ENCODE results near the gene DDX59.
A peak's percentile ranks its signal among the peaks of the same experiment; 100 is the strongest.

DDX59 gene

GRCh38 chr1:200669314-200670241 lies at the start of gene DDX59:
Gene DDX59, minus strand, starts transcription at chr1:200669907. Its CDS starts 3,167 bp downstream, at chr1:200666740.
- peak; percentile 85 for DNase-seq (ENCODE audit: low read depth, low spot score)

DNA sequence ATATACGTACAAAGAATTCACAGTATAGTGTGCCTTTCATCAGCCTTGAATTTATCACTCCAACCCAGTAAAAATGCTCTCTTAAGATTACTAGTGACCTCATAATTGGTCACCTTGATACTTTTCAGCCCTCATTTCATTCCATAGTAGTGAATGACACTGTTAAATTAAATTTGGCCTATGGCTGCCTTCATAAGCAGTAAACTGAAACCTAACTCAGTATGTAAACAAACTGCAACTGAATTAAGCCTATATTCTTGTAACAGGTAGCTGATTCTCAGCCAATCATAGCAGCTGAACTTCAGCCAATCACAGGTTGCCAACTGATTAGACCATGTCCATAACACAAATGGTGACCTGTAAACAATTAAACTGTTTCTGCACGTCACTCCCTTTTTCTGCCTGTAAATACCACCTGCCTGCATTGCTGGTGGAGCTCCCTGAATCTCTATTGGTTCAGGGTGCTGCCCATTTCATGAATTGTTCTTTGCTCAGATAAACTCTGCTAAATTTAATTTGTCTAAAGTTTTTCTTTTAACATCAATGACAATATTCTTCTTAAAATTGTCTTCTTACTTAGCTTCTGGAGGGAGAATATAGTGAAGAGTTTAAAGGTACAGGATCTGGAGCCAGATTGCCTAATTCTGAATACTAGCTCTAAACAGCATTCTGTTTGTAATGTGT lies 44.9 kb upstream of the DDX59 start:
- DNase-seq (ENCODE audit: low read depth, low spot score), result no peak

- DNase-seq (ENCODE audit: low read depth, low spot score), result no peak
Observed at GRCh38 chr1:200710166-200710565, 40.5 kb upstream of the DDX59 start.

DNA sequence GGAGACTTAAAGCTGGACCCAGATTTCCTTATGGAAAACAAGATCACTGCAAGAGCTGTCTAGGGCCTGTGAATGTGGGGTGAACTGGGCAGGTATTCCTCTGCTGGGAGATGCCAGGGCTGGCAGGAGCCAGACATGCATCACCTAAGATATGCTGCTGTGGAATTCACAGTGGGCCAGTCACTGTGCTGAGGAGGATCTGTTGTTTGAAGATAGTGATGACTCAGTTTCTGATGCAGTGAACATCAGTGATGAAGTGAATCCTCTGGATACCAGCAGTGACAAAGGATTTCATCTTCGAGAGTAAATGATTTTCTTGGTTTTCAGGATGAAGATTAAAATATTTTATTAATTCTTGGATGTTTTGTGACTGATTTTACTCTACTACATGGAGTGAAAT lies 39.1 kb upstream of the DDX59 start:
- DNase-seq (ENCODE audit: low read depth, low spot score), result no peak

- DNase-seq (ENCODE audit: low read depth, low spot score), result no peak
Observed at GRCh38 chr1:200708161-200708560, 38.5 kb upstream of the DDX59 start.

- DNase-seq (ENCODE audit: low read depth, low spot score), result no peak
Observed at GRCh38 chr1:200707116-200707515, 37.4 kb upstream of the DDX59 start.

DNA sequence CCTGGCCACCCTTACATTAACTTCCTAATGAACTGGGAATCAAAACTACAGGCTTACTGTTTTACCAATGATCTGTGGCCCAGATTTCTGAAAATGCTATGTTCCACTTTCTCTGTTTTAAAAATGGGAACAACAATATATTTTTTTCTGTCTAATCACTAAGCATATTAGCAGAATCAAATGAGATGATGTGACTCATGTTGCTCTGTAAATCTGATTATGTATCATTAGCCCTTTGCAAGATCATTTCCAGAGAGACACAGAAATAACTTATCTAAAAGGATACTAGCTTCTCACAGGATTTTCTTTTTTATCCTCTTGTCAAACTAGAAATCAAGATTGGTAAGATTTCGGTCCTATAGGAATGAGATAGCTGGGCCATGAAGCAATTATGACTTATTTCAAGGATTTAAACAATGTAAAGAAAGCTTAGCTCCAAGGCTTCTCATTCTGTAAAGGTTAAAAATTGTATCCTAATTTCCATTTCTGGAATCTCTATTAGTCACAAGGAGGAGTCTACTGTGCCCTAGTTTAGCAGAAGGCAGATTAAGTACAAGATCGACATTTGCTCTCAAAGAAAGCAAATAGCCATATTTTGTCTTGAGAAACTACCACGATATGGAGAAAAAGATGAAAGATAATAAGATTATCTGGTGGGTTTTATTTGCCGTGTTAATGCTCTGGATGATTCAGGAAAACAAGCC lies 36.6 kb upstream of the DDX59 start:
- no peak for DNase-seq (ENCODE audit: low read depth, low spot score)

- no peak for DNase-seq (ENCODE audit: low read depth, low spot score)
Observed at GRCh38 chr1:200704986-200705500, 35.3 kb upstream of the DDX59 start.

DNA sequence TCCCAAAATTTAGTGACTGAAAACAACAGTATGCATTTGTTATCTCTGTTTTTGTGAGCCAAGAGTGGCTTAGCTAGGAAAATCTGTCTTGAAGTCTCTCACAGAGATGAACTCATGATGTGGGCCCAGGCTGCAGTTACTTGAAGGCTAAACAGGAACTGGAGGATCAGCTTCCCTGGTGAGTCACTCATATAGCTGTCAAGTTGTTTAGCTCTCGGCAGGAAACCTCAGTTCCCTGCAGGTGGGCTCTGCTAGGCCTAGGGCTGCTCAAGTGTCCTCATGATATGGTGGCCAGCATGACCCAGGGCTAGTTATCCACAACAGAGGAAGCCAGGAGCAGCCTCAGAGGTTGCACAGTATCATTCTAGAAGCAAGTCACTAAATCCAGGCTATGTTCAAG lies 30.2 kb upstream of the DDX59 start:
- DNase-seq (ENCODE audit: low read depth, low spot score), result peak; percentile 56

DNA sequence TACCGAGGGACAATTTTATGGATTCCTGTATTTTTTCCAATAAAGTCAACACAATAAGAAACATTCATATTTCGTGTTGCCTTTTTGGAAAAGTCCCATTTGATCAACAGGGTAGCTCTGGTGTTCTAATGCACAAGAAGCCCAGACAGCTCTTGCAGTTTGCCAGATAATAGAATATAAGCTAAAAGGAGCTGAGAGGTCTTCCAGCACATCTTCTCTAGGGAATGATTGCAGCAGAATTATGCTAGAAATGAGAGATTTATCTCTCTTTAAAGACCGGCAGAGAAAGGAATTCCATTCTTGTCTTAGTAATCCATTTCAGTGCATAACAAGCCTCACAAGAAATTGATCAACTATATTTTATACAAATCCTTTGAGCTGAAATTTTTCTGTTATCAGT lies 25.0 kb upstream of the DDX59 start:
- DNase-seq (ENCODE audit: low read depth, low spot score), result no peak

DNA sequence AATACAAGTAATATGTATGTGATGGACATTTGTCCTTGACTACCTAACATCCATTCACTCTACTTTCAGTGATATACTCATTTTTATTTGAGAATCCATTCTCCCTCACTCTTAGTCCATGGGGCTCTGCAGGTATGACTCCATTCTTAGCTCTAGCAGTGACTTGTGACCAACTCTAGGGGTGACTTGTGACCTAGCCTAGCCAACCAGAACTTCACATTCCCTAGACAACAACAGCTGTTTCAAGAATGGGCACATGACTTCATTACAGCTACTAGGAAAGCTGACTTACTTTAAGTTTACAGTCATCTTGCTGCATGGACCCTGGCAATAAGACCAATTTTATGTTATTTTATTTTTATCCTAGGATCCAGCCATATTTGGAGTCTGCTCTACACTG lies 23.6 kb upstream of the DDX59 start:
- no peak for DNase-seq (ENCODE audit: low read depth, low spot score)

DNA sequence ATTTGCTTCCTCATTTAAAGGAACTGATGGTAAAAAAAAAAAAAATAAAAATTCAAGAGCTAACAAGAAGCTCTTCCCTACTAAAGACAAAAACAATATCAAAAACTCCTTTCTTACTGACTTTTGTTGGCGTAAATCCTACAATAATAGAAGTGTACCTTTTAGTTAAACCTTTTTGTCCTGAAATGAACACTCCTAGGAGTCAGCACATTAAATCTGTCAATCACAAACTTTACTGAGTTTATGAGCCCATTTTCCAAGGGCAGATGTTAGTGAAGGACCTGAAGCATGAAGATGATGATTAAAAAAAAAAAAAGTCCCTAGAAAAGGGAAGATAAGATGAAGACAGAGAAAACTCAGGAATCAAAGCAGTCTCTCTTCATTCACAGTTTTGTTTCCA lies 22.6 kb upstream of the DDX59 start:
- DNase-seq (ENCODE audit: low read depth, low spot score), result no peak

- no peak for DNase-seq (ENCODE audit: low read depth, low spot score)
Observed at GRCh38 chr1:200686620-200687019, 16.9 kb upstream of the DDX59 start.

DNA sequence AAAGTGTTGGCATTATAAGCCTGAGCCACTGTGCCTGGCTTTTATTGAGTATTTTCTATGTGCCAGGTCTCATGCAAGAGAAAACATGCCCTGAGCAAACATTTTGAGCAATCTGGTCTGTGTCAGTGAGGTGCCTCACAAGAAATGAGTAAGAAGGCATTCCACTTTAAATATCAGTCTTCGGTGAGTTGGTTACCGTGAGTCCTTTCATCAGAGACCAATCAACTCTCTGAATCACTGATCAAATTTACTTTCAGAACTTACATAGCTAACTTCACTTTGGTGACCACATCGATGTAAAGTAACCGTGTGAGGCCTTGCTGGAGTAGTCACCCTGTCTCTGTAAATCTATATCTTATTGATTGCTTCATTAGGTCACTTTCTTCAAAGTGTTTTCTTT lies 14.3 kb upstream of the DDX59 start:
- DNase-seq (ENCODE audit: low read depth, low spot score), result no peak

GRCh38 chr1:200683298-200683697 lies 13.6 kb upstream of the DDX59 start:
- no peak for DNase-seq (ENCODE audit: low read depth, low spot score)

- no peak for DNase-seq (ENCODE audit: low read depth, low spot score)
Observed at GRCh38 chr1:200681231-200681630, 11.5 kb upstream of the DDX59 start.

GRCh38 chr1:200676829-200677228 lies 7.1 kb upstream of the DDX59 start:
- DNase-seq (ENCODE audit: low read depth, low spot score), result no peak

DNA sequence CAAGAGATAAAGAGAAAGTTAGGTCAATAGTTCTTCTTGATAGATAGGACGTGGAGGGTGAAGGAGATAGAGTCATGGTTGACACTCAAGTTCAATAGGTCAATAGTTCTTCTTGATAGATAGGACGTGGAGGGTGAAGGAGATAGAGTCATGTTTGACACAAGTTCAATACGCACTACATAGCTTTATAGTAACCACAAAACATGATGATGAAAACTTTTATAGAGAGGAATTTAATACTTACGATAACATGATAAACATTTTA lies 5.8 kb upstream of the DDX59 start:
- DNase-seq (ENCODE audit: low read depth, low spot score), result no peak

- no peak for DNase-seq (ENCODE audit: low read depth, low spot score)
Observed at GRCh38 chr1:200674838-200675587, 5.3 kb upstream of the DDX59 start.

DNA sequence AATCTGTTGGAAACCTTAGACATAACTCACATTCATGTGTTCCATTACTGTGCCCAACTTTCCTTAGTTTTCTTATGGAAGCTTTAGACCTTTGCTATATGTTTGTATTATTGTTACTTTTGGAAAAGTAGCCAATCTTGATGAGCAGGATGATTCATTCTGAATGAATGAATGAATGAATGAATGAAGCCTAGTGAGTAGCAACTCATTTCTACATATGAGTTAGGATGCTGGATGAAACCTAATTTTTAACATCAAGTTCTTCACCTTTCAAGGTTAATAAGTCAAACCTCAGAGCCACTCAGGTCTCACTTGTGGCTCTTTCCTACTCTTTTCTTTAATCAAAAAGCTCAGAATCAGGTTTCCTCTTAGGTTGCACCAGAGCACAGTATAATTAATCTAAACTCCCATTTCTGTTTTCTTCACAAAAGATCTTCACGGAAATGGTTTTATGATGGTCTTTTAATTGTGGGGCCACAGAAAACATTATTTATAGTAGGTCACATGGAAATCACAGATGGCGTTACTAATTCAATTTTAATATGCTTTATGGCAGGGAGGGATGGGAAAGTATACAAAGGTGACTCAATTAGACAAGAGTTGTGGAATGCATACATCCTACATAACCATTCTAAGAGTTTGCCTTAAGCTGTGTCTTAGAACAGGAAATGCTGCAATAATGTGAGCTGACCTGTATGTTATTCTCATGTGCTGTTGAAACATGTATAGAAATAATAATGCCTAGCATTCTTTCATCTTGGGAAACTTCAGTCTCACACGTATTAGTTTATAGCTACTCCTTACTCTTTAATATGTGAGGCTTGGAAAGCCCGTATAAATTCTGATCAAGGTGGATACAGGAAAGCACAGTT lies 4.5 kb upstream of the DDX59 start:
- no peak for DNase-seq (ENCODE audit: low read depth, low spot score)

Data from iPS DF 19.7 (cell line).